SIG-M5 treated with dmso at 0.1 percent for 504 hours (cell line): Measurements from ENCODE around the gene TMEM109.

Experiments
- DNase-seq: peaks from one replicate; lab custom pipeline; 2025; ENCODE audit not compliant: unreplicated experiment; lab: John Stamatoyannopoulos, UW

Gene TMEM109

GRCh38 chr11:60878245-60879101 lies 35.5 kb upstream of the TMEM109 start:
- DNase-seq: no peak

- no peak for DNase-seq
Observed at GRCh38 chr11:60879104-60879503, 34.9 kb upstream of the TMEM109 start.

- DNase-seq: no peak
Observed at GRCh38 chr11:60879971-60880588, 33.9 kb upstream of the TMEM109 start.

- DNase-seq: no peak
Observed at GRCh38 chr11:60880643-60881282, 33.2 kb upstream of the TMEM109 start.

- peak; percentile 16 for DNase-seq
Observed at GRCh38 chr11:60887556-60887955, 26.4 kb upstream of the TMEM109 start.

GRCh38 chr11:60889869-60890311 lies 24.1 kb upstream of the TMEM109 start:
- DNase-seq: peak; percentile 4

- no peak for DNase-seq
Observed at GRCh38 chr11:60890696-60891095, 23.3 kb upstream of the TMEM109 start.

- DNase-seq: no peak
Observed at GRCh38 chr11:60891103-60891741, 22.7 kb upstream of the TMEM109 start.

GRCh38 chr11:60895687-60896086 lies 18.3 kb upstream of the TMEM109 start:
- no peak for DNase-seq

- no peak for DNase-seq
Observed at GRCh38 chr11:60897496-60897895, 16.5 kb upstream of the TMEM109 start.

GRCh38 chr11:60899046-60899936 lies 14.7 kb upstream of the TMEM109 start:
- peak; percentile 43 for DNase-seq

- no peak for DNase-seq
Observed at GRCh38 chr11:60899977-60900376, 14.0 kb upstream of the TMEM109 start.

GRCh38 chr11:60900673-60901404 lies 13.1 kb upstream of the TMEM109 start:
- DNase-seq: no peak

GRCh38 chr11:60902625-60903024 lies 11.3 kb upstream of the TMEM109 start:
- DNase-seq: no peak

GRCh38 chr11:60905047-60905446 lies 8.9 kb upstream of the TMEM109 start:
- DNase-seq: no peak

GRCh38 chr11:60905551-60906113 lies 8.3 kb upstream of the TMEM109 start:
- DNase-seq: no peak

GRCh38 chr11:60906132-60906972 lies 7.6 kb upstream of the TMEM109 start, which contains the start of gene PRPF19:
PRPF19 (minus strand) TSS chr11:60906585; CDS start chr11:60906382, 203 bp downstream.
- DNase-seq: peak; percentile 97

- no peak for DNase-seq
Observed at GRCh38 chr11:60908803-60909202, 5.2 kb upstream of the TMEM109 start.
